DMS79 treated with DMSO at 0.1 percent for 48 hours (cell line): ENCODE data around the gene TOMM40L.
A peak's percentile ranks its signal among the peaks of the same experiment; 100 is the strongest.
"Not testable (repeated sequence)": the region's sequence is repeated elsewhere in the genome, so short reads cannot be mapped to it uniquely, and the experiment has no call there.

ENCODE experiments used
- DNase-seq: peaks from one replicate; lab custom pipeline; 2025; lab: John Stamatoyannopoulos, UW

TOMM40L gene

DNA sequence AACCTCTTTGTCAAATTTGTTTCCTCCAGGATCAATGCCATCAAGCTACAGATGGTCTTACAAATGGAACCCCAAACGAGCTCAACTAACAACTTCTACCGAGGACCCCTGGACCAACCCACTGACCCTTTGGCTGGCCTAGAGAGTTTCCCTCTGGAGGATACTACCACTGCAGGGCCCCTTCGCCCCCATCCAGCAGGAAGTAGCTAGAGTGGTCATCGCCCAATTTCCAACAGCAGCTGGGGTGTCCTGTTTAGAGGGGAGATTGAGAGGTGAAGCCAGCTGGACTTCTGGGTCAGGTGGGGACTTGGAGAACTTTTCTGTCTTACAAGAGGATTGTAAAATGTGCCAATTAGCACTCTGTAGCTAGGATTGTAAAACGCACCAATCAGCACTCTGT lies 31.2 kb downstream of the TOMM40L start:
- DNase-seq, result not testable (repeated sequence)

GRCh38 chr1:161258439-161259344 lies 32.8 kb downstream of the TOMM40L start, which contains the start of gene PCP4L1:
PCP4L1 (plus strand) TSS chr1:161258745; CDS start chr1:161258975, 230 bp downstream.
- DNase-seq, result peak; percentile 36

GRCh38 chr1:161259345-161259702 lies 33.5 kb downstream of the TOMM40L start:
- no peak for DNase-seq

DNA sequence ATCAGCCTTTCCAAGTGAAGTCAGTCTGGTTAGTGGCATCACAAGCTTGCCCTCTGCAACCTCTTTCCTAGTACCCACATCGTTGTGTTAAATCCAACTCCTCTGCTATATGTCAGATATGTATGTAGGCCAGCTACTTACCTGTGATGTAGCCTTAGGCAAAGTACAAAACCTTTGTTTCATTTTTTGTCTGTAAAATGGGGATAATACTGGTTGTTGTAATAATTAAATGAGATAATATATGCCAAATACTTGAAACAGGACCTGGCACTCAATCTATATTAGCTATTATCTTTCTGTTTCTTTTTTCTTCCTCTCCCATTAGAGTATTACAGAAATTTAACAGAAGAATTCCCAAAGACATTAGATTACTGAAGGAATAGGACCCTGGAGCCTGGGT lies 33.9 kb downstream of the TOMM40L start:
- DNase-seq, result no peak

- DNase-seq, result peak; percentile 64
Measured at GRCh38 chr1:161260376-161261260, 34.8 kb downstream of the TOMM40L start.

- DNase-seq, result peak; percentile 64
Measured at GRCh38 chr1:161261261-161262235, 35.7 kb downstream of the TOMM40L start.

- no peak for DNase-seq
Measured at GRCh38 chr1:161265305-161265704, 39.4 kb downstream of the TOMM40L start.

- DNase-seq, result no peak
Measured at GRCh38 chr1:161266202-161266601, 40.3 kb downstream of the TOMM40L start.

- no peak for DNase-seq
Measured at GRCh38 chr1:161266836-161267235, 41.0 kb downstream of the TOMM40L start.

DNA sequence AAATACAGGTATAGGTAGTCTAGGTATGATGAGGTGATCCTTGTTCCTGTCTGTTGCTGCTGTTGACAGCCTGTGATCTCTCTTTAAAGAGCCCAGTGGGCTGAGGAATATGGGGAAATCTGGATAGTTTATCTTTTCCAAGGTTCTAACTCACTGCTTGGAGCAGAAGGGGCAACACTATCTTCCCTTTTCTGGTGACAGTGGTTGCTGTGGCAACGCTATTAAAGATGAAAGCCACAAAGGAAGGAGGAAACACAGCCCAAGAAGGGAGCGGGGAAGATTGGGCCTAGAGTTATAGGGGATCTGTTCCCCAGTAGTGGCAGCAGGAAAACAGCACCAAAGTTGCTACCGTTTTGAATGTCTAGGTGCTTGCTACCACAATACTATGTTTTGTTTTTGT lies 41.5 kb downstream of the TOMM40L start:
- DNase-seq, result no peak

GRCh38 chr1:161273402-161273801 lies 47.5 kb downstream of the TOMM40L start:
- DNase-seq, result no peak

DNA sequence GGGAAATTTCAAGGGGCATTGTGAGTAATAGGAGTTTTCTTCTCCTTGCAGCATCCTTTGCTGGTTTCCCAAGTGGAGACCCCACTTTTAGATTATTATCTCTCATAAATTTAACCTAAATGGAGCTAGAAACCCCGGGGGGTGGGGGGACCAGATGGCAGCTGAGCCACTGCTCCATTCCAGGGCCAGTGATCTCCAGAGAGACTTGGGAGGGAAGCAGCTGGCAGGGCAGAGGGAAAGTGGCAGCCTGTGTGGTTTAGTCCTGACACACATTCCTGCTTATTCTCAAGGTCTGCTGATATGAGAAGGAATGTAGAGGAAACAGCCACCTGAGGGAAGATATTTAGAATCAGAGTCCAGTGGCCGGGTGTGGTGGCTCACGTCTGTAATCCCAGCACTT lies 49.0 kb downstream of the TOMM40L start:
- DNase-seq, result no peak
